Spleen (tissue), 11 donors: ENCODE measurements around the gene PTCH1. TPM values are rescaled to one million over a fixed set of nuclear protein-coding genes. Genes with fewer than 3 reads are reported as not detected.

Source experiments
- DNase-seq: peaks from one replicate; pipeline ENCODE4 v3.0.0-alpha.2; 2020
- H3K27ac ChIP-seq, 8 donors: fragments of 200-600 bp; sonication (generic) in 7 of 8; 1 replicate in 4 of 8; 2 replicates in 4 of 8; pipeline versions ENCODE4 v1.5.0 to v1.8.0; 2016 to 2021; ENCODE audit warnings: inconsistent platforms in 4 of 8, mild to moderate bottlenecking in 4 of 8, moderate library complexity in 1 of 8
- H3K27me3 ChIP-seq, 7 donors: fragments of 200-600 bp; sonication (generic) in 6 of 7; replicated peaks in 1 of 7; 1 replicate in 4 of 7; 2 replicates in 3 of 7; pipeline versions ENCODE4 v1.5.0 to v1.8.0; 2016 to 2021; ENCODE audit warnings: inconsistent platforms in 3 of 7, mild to moderate bottlenecking in 1 of 7
- H3K36me3 ChIP-seq, 6 donors: fragments of 200-600 bp; sonication (generic) in 5 of 6; 1 replicate in 4 of 6; 2 replicates in 2 of 6; pipeline versions ENCODE4 v1.5.0 to v1.8.0; 2016 to 2021; ENCODE audit warnings: inconsistent platforms in 2 of 6
- H3K4me1 ChIP-seq, 6 donors: fragments of 200-600 bp; sonication (generic) in 5 of 6; 1 replicate in 3 of 6; 2 replicates in 3 of 6; pipeline versions ENCODE4 v1.5.0 to v1.8.0; 2016 to 2021; ENCODE audit warnings: inconsistent platforms in 3 of 6
- H3K4me3 ChIP-seq, 8 donors: fragments of 200-600 bp; sonication (generic) in 7 of 8; 1 replicate in 4 of 8; 2 replicates in 4 of 8; pipeline versions ENCODE4 v1.5.0 to v1.8.0; 2016 to 2021; ENCODE audit warnings: inconsistent platforms in 4 of 8, mild to moderate bottlenecking in 4 of 8, moderate library complexity in 2 of 8
- H3K9me3 ChIP-seq, 8 donors: fragments of 200-600 bp; sonication (generic) in 7 of 8; 1 replicate in 4 of 8; 2 replicates in 4 of 8; pipeline versions ENCODE4 v1.5.0 to v1.8.0; 2016 to 2021; ENCODE audit warnings: inconsistent platforms in 4 of 8
- CTCF ChIP-seq, 11 experiments: fragments of 200-600 bp in 7 of 11; fragments of 450-650 bp in 4 of 11; sonication (generic) in 4 of 11; IDR thresholded peaks in 8 of 11; conservative IDR thresholded peaks in 3 of 11; 1 replicate in 7 of 11; 2 replicates in 4 of 11; pipeline versions ENCODE4 v1.4.0 to v1.8.0; 2016 to 2021; ENCODE audit warnings: antibody characterized with exemption in 11 of 11, inconsistent platforms in 4 of 11, mild to moderate bottlenecking in 1 of 11
- POLR2A ChIP-seq, 3 donors: fragments of 450-650 bp; IDR thresholded peaks; one replicate each; pipeline ENCODE4 v1.5.1; 2017; ENCODE audit warnings: antibody characterized with exemption in 3 of 3, mild to moderate bottlenecking in 1 of 3
- POLR2AphosphoS5 ChIP-seq, 3 donors: sonication (generic); formaldehyde crosslinking; IDR thresholded peaks; one replicate each; pipeline ENCODE4 v1.5.1; 2017; ENCODE audit warnings: antibody characterized with exemption in 3 of 3
- WGBS, 5 donors: extraction: QIAGEN DNeasy Blood & Tissue Kit in 3 of 5; methylation state at CpG; one replicate each; pipeline versions ENCODE4 v1.1.5 to v1.1.7; 2013 to 2018; 5-methylcytosine and 5-hydroxymethylcytosine counted together
- intact Hi-C: fragments of 100-400 bp; cut with DNase I; formaldehyde crosslinking; loops from one replicate; pipeline ENCODE4 v1.15.0; 2023; ENCODE audit warnings: low total_unique reads
- polyA plus RNA-seq, 3 donors: library from polyadenylated mRNA; stranded (reverse); fragments of 200-250 nt; gene quantifications; one replicate each; pipeline ENCODE4 v1.2.1, GENCODE V29; 2013
- total RNA-seq, 7 donors: library from RNA; depleted of rRNA in 3 of 7; stranded (reverse); fragments of >200 nt in 3 of 7; fragmentation: NEBNext Ultra II Directional in 4 of 7; extraction: Animal tissue kit (Norgen Biotek cat#: 25700) in 4 of 7; gene quantifications; one replicate each; pipeline versions ENCODE4 v1.1.0 to v1.2.1, GENCODE V29; 2016 to 2021
- donor health status: healthy with polysubstance abuse.
- donor health status: DM: no; HTN: no; CAD: no; lungs with moderate emphysema.
- donor health status: DM: no; HTN: no; CAD: no.
- donor health status: Bipolar disorder and iron deficiency.
- donor health status: healthy.
- donor health status: DM: no; HTN: no; CAD: no.
- donor health status: DM: yes; HTN: yes; CAD: no.

The PTCH1 gene
- total and polyA plus RNA-seq, 10 donors: 0.70 to 32.1 (median 11.3) TPM

DNA sequence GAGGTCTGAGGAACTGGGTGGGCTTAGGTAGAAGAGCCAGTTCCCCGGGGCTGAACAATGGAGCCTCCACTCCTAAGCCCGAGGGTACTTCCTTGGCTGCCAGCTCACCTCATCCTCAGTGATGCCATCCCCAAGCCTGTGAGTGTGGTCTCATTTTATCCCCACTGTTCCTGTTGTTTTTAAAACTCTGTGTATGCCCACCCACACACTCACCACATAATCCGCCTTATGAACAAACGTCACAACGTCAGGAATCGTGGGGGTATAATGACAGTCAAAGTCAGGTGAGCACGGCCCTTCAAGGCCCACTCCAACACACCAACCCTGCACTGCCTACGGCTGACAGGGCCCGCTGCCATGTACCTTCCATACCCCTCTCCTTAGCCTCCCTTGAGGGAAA is 61.1 kb downstream of the PTCH1 start:
- H3K27ac ChIP-seq: no peak overlapping the region
- DNase-seq: no peak
- TF ChIP-seq POLR2A (IDR thresholded peaks at IDR 0.05) (no peak), CTCF (IDR thresholded peaks at IDR 0.05 in 8 of 11, conservative IDR thresholded peaks at IDR 0.05 in 3 of 11) (no peak), POLR2AphosphoS5 (IDR thresholded peaks at IDR 0.05) (no peak)
- intact Hi-C loops: no loop called here
- H3K4me3 ChIP-seq: no peak overlapping the region
- H3K36me3 ChIP-seq: peaks cover 0 to 99% (median 19%) of the 10 kb centered on the region in 6 donors
- peaks cover 0 to 6% (median 0%) of the 10 kb centered on the region in 6 donors for H3K4me1 ChIP-seq
- H3K27me3 ChIP-seq: peaks cover 0 to 17% (median 0%) of the 10 kb centered on the region in 7 donors
- WGBS, 5 donors: 85 to 96% (median 92%) methylated on average over 8 to 9 of the region's 9 CpGs
- no peaks in the 10 kb centered on the region for H3K9me3 ChIP-seq

DNA sequence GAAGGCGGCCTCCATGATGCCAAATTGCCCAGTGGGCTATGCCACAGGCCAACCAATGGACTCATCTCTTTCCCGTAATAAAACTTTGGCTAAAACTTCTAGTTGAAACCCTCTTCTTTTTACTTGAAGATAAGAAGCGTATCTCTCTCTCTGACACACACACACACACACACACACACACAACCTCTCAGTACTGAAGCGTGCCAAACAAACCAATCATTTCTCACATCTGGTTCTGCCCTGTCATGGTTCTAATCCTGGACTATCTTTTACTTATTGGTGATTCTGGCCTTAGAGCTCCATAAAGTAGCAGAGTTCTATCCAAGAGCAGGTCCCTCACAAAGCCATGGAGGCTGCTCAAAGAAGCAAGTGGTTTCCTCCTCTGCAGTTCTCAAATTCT is 64.6 kb downstream of the PTCH1 start:
- 93 to 99% (median 94%) methylated on average over 4 of the region's 4 CpGs for WGBS, 5 donors

GRCh38 chr9:95451065-95451426 is 65.7 kb downstream of the PTCH1 start:
- intact Hi-C loops: no loop called here
- Histone ChIP-seq H3K36me3 (peaks cover 0 to 100% (median 36%) of the 10 kb centered on the region in 6 donors), H3K27ac (no peak overlapping the region), H3K27me3 (peaks cover 0 to 10% (median 0%) of the 10 kb centered on the region in 7 donors), H3K4me3 (no peak overlapping the region), H3K4me1 (no peaks in the 10 kb centered on the region), H3K9me3 (no peaks in the 10 kb centered on the region)
- no peak for DNase-seq
- WGBS, 5 donors: 84 to 91% (median 85%) methylated on average over 2 of the region's 2 CpGs
- TF ChIP-seq POLR2A (IDR thresholded peaks at IDR 0.05) (no peak), CTCF (IDR thresholded peaks at IDR 0.05 in 8 of 11, conservative IDR thresholded peaks at IDR 0.05 in 3 of 11) (no peak), POLR2AphosphoS5 (IDR thresholded peaks at IDR 0.05) (no peak)

More for the DNA sequence above, 64.6 kb downstream of the PTCH1 start:
- H3K4me3 ChIP-seq: no peak overlapping the region
- H3K27ac ChIP-seq: no peak overlapping the region
- intact Hi-C loops: no loop called here
- no peak for DNase-seq
- no peak for TF ChIP-seq CTCF (IDR thresholded peaks at IDR 0.05 in 8 of 11, conservative IDR thresholded peaks at IDR 0.05 in 3 of 11)
- no peak for TF ChIP-seq POLR2AphosphoS5 (IDR thresholded peaks at IDR 0.05)
- TF ChIP-seq POLR2A (IDR thresholded peaks at IDR 0.05): no peak
- H3K9me3 ChIP-seq: no peaks in the 10 kb centered on the region
- H3K27me3 ChIP-seq: peaks cover 0 to 9% (median 0%) of the 10 kb centered on the region in 7 donors
- no peaks in the 10 kb centered on the region for H3K4me1 ChIP-seq
- peaks cover 0 to 99% (median 31%) of the 10 kb centered on the region in 6 donors for H3K36me3 ChIP-seq

GRCh38 chr9:95450171-95451064 is 66.4 kb downstream of the PTCH1 start:
- Histone ChIP-seq H3K27ac (no peak overlapping the region), H3K27me3 (peaks cover 0 to 10% (median 0%) of the 10 kb centered on the region in 7 donors), H3K36me3 (peaks cover 0 to 100% (median 38%) of the 10 kb centered on the region in 6 donors), H3K9me3 (no peaks in the 10 kb centered on the region), H3K4me3 (no peak overlapping the region), H3K4me1 (no peaks in the 10 kb centered on the region)
- 89 to 96% (median 93%) methylated on average over 11 of the region's 11 CpGs for WGBS, 5 donors
- intact Hi-C loops: no loop called here
- no peak for TF ChIP-seq POLR2A (IDR thresholded peaks at IDR 0.05)
- TF ChIP-seq POLR2AphosphoS5 (IDR thresholded peaks at IDR 0.05): no peak
- no peak for TF ChIP-seq CTCF (IDR thresholded peaks at IDR 0.05 in 8 of 11, conservative IDR thresholded peaks at IDR 0.05 in 3 of 11)
- no peak for DNase-seq
